Endothelial cell of umbilical vein (primary cell): ENCODE data around the gene HOXA2. TPM values are rescaled to one million over a fixed set of nuclear protein-coding genes. Genes with fewer than 3 reads are reported as not detected.
A peak's percentile ranks its signal among the peaks of the same experiment; 100 is the strongest.

Source experiments
- Bru-seq: library from RNA; stranded (reverse); fragments of 400-500 nt; gene quantifications from one replicate; lab custom pipeline; 2021; lab: Mats Ljungman, UMichigan
- BruChase-seq, 2 experiments: library from RNA; stranded (reverse); fragments of 400-500 nt; gene quantifications; one replicate each; lab custom pipeline; 2021; lab: Mats Ljungman, UMichigan
- BruUV-seq: library from RNA; stranded (reverse); fragments of 400-500 nt; replicated peaks from 2 replicates; lab custom pipeline; 2021; lab: Mats Ljungman, UMichigan
- CTCF ChIA-PET: fragments of 300-600, 350-600 bp; sonication (Branson Sonifier 250); formaldehyde crosslinking; loops from one replicate; lab custom pipeline; 2021; ENCODE audit warnings: antibody characterized with exemption, inconsistent platforms; lab: Charles Lee
- POLR2A ChIA-PET: fragments of 300-600, 350-600 bp; sonication (Branson Sonifier 250); formaldehyde crosslinking; loops from one replicate; lab custom pipeline; 2021; ENCODE audit warnings: antibody characterized with exemption, inconsistent platforms; lab: Charles Lee
- DNase-seq: peaks from one replicate; pipeline ENCODE4 v3.0.0-alpha.2; 2011; ENCODE audit warnings: low read depth, low spot score
- FAIRE-seq: peaks from 2 replicates; lab custom pipeline; 2011; peaks lifted over from hg19 to GRCh38; lab: Jason Lieb, UNC
- H2AFZ ChIP-seq: 2 replicates; pipeline ENCODE4 v1.6.0; 2012; ENCODE audit warnings: low read depth, low read length, control low read depth, inconsistent platforms
- H3K27ac ChIP-seq: 2 replicates; pipeline ENCODE4 v1.5.1; 2011; ENCODE audit warnings: low read depth, mild to moderate bottlenecking, control low read depth, low read length, moderate library complexity; ENCODE audit not compliant: insufficient read depth
- H3K27me3 ChIP-seq, 2 experiments: 2 replicates each; pipeline versions ENCODE4 v1.6.0 to v1.6.1; 2011; ENCODE audit warnings: low read length in 2 of 2, mixed read lengths in 1 of 2; ENCODE audit not compliant: control insufficient read depth in 2 of 2, insufficient read depth in 2 of 2
- H3K36me3 ChIP-seq, 2 experiments: 2 replicates in 1 of 2; 3 replicates in 1 of 2; pipeline ENCODE4 v1.5.1; 2011; ENCODE audit warnings: low read length in 2 of 2, mild to moderate bottlenecking in 1 of 2, moderate library complexity in 1 of 2; ENCODE audit not compliant: control insufficient read depth in 2 of 2, insufficient read depth in 2 of 2; ENCODE audit errors: extremely low read depth in 1 of 2
- H3K4me1 ChIP-seq: 3 replicates; pipeline ENCODE4 v1.5.1; 2011; ENCODE audit warnings: mild to moderate bottlenecking, low read length; ENCODE audit not compliant: control insufficient read depth, insufficient read depth; ENCODE audit errors: extremely low read depth
- H3K4me2 ChIP-seq: 2 replicates; pipeline ENCODE4 v1.6.1; 2011; ENCODE audit warnings: low read length, control low read depth, mixed read lengths; ENCODE audit not compliant: insufficient read depth
- H3K4me3 ChIP-seq, 3 experiments: fragments of 200-600 bp in 1 of 3; sonication (generic), shearing (Covaris generic) in 1 of 3; replicated peaks in 1 of 3; 2 replicates each; pipeline ENCODE4 v1.5.1; 2011 to 2016; ENCODE audit warnings: control low read depth in 3 of 3, low read length in 3 of 3, mild to moderate bottlenecking in 2 of 3, inconsistent platforms in 1 of 3, low read depth in 1 of 3, moderate library complexity in 1 of 3; ENCODE audit not compliant: insufficient read depth in 1 of 3
- H3K79me2 ChIP-seq: 2 replicates; pipeline ENCODE4 v1.6.0; 2012; ENCODE audit warnings: low read length, inconsistent platforms; ENCODE audit not compliant: control insufficient read depth, insufficient read depth
- H3K9ac ChIP-seq: replicated peaks from 2 replicates; pipeline ENCODE3; 2011; ENCODE audit warnings: low read length, control low read depth; ENCODE audit not compliant: insufficient read depth; ENCODE audit errors: extremely low read depth
- H3K9me1 ChIP-seq: replicated peaks from 3 replicates; pipeline ENCODE4 v1.6.0; 2011; ENCODE audit warnings: mild to moderate bottlenecking, low read length; ENCODE audit not compliant: control insufficient read depth, insufficient read depth; ENCODE audit errors: extremely low read depth
- H3K9me3 ChIP-seq: replicated peaks from 2 replicates; pipeline ENCODE4 v1.5.1; 2012; ENCODE audit warnings: low read length, inconsistent platforms; ENCODE audit not compliant: control insufficient read depth, insufficient read depth
- H4K20me1 ChIP-seq: replicated peaks from 2 replicates; pipeline ENCODE3; 2011; ENCODE audit warnings: mild to moderate bottlenecking, low read length; ENCODE audit not compliant: control insufficient read depth, insufficient read depth; ENCODE audit errors: extremely low read depth
- CTCF ChIP-seq, 2 donors: IDR thresholded peaks; 1 replicate in 1 of 2; 2 replicates in 1 of 2; pipeline ENCODE4 v1.5.1; 2011; ENCODE audit warnings: low read length in 2 of 2, mild to moderate bottlenecking in 2 of 2, moderate library complexity in 2 of 2, control low read depth in 1 of 2, inconsistent platforms in 1 of 2, low read depth in 1 of 2; ENCODE audit not compliant: insufficient read depth in 1 of 2; ENCODE audit errors: extremely low read depth in 1 of 2
- EZH2 ChIP-seq: IDR thresholded peaks from 2 replicates; pipeline ENCODE4 v1.6.1; 2012; ENCODE audit warnings: borderline replicate concordance, low read depth, mild to moderate bottlenecking, moderate library complexity, low read length, inconsistent platforms; ENCODE audit not compliant: severe bottlenecking
- FOS ChIP-seq: IDR thresholded peaks from 2 replicates; pipeline ENCODE4 v1.6.1; 2011; ENCODE audit warnings: mild to moderate bottlenecking, low read length, moderate library complexity, borderline replicate concordance; ENCODE audit not compliant: insufficient read depth
- GATA2 ChIP-seq: IDR thresholded peaks from 2 replicates; pipeline ENCODE4 v1.7.0; 2011; ENCODE audit warnings: low read depth, mild to moderate bottlenecking, moderate library complexity, mixed read lengths, low read length; ENCODE audit not compliant: insufficient read length, insufficient read depth
- JUN ChIP-seq: IDR thresholded peaks from 2 replicates; pipeline ENCODE4 v1.6.1; 2011; ENCODE audit warnings: borderline replicate concordance, low read depth; ENCODE audit not compliant: insufficient read length, insufficient read depth
- MAX ChIP-seq: IDR thresholded peaks from 2 replicates; pipeline ENCODE4 v1.6.1; 2011; ENCODE audit not compliant: insufficient read depth, insufficient read length
- MYC ChIP-seq: IDR thresholded peaks from one replicate; pipeline ENCODE4 v1.6.1; 2011; ENCODE audit warnings: mild to moderate bottlenecking, low read depth, low read length
- POLR2A ChIP-seq: IDR thresholded peaks from 2 replicates; pipeline ENCODE4 v1.6.1; 2012; ENCODE audit warnings: low read depth, mild to moderate bottlenecking, control low read depth, low read length
- POLR2AphosphoS5 ChIP-seq: IDR thresholded peaks from 2 replicates; pipeline ENCODE4 v1.6.1; 2012; ENCODE audit warnings: low read depth, mild to moderate bottlenecking, control low read depth, low read length, moderate library complexity; ENCODE audit not compliant: insufficient read depth
- dilution Hi-C: fragments of 300-500 bp; cut with MboI; formaldehyde crosslinking; loops from one replicate; pipeline ENCODE4 v1.15.0; 2019; ENCODE audit warnings: low sequenced_read_pairs; ENCODE audit not compliant: extremely low pct_ligation_motif_present
- intact Hi-C: fragments of 100-400 bp; cut with micrococcal nuclease; formaldehyde crosslinking; loops from one replicate; pipeline ENCODE4 v1.10.0; 2022
- long read RNA-seq: library from polyadenylated mRNA; stranded (forward); transcript quantifications from one replicate; pipeline ENCODE4 v2.0.0, GENCODE V29; 2021
- polyA minus RNA-seq, 3 experiments: library from RNA; depleted of rRNA, polyadenylated mRNA; stranded (reverse); fragments of >200 nt; gene quantifications; 1 replicate in 1 of 3; 2 replicates in 2 of 3; pipeline ENCODE4 v1.2.3, GENCODE V29; 2011
- polyA plus RNA-seq, 4 experiments: library from polyadenylated mRNA; depleted of rRNA in 3 of 4; stranded (reverse) in 3 of 4; unstranded in 1 of 4; fragments of >200 nt; gene quantifications; 2 replicates each; pipeline versions ENCODE4 v1.2.1 to v1.2.3, GENCODE V29; 2011 to 2012; ENCODE audit warnings: missing spikeins in 1 of 4
- total RNA-seq: library from RNA; stranded (reverse); gene quantifications from 2 replicates; pipeline ENCODE4 v1.2.3, GENCODE V29; 2021

Gene HOXA2
- 2.2 and 2.3 TPM in 2 replicates for total RNA-seq
- polyA plus RNA-seq = 1.6 and 1.9 TPM in 2 replicates
- polyA plus RNA-seq (2011; cell fraction: cytosol; rRNA removed) = 1.2 and 1.4 TPM in 2 replicates
- 4.1 and 4.8 TPM in 2 replicates for polyA plus RNA-seq (2011; cell fraction: nucleus; rRNA removed)
- polyA plus RNA-seq (2012) = 1.1 and 2.0 TPM in 2 replicates
- 0.68 and 0.98 TPM in 2 replicates for polyA minus RNA-seq
- not detected for polyA minus RNA-seq (2011; cell fraction: cytosol; rRNA and poly(A)+ RNA removed)
- 2.5 and 3.0 TPM in 2 replicates for polyA minus RNA-seq (2011; cell fraction: nucleus; rRNA and poly(A)+ RNA removed)
- percentile 60 among the genes with signal in this experiment for Bru-seq, nascent RNA
- percentile 46 among the genes with signal in this experiment for BruChase-seq, experiment 1, labeled RNA remaining after a 6-hour chase
- percentile 58 among the genes with signal in this experiment for BruChase-seq, experiment 2, labeled RNA remaining after a 2-hour chase
- long read RNA-seq, partial matches to known transcripts = 0 of 1 reads
- long read RNA-seq, other reads (novel, unspliced or antisense) = 0 of 1 reads

GRCh38 chr7:27102581-27103442 lies at the start of gene HOXA2:
Gene HOXA2, minus strand, starts transcription at chr7:27102683. Its CDS starts 183 bp downstream, at chr7:27102500.
- Histone ChIP-seq H3K27ac (peak within 1 kb of the TSS; percentile 93), H3K27me3 (no peaks in the 10 kb centered on the region)

More at GRCh38 chr7:27102581-27103442, at the start of gene HOXA2:
- H3K4me3 ChIP-seq = peak within 1 kb of the TSS; percentile 35 to 92 (median 45)
- no peak for TF ChIP-seq MAX
- no peak for TF ChIP-seq GATA2
- TF ChIP-seq EZH2 = no peak
- no peak for TF ChIP-seq POLR2AphosphoS5
- no peak for TF ChIP-seq POLR2A
- TF ChIP-seq JUN = no peak
- no peak for TF ChIP-seq MYC
- no peak for TF ChIP-seq FOS
- no peak for TF ChIP-seq CTCF (IDR thresholded peaks at IDR 0.05; ENCODE audit: extremely low read depth in 1 of 2, insufficient read depth in 1 of 2, low read depth in 1 of 2, low read length in 2 of 2)
- peak within 1 kb of the TSS; percentile 71 for H3K9ac ChIP-seq
- DNase-seq (peak; percentile 86), FAIRE-seq (peak; percentile 66)
- H3K4me2 ChIP-seq = peak within 1 kb of the TSS; percentile 74
- BruUV-seq = no TSS peak
- H2AFZ ChIP-seq = peak within 1 kb of the TSS; percentile 6
- dilution Hi-C loops = no loop called here
- CTCF ChIA-PET = no interaction called here
- peaks cover 0 to 3% of the 10 kb centered on the region in 2 experiments for H3K36me3 ChIP-seq
- H3K79me2 ChIP-seq = peaks cover 89% of the 10 kb centered on the region
- no peaks in the 10 kb centered on the region for H4K20me1 ChIP-seq
- H3K4me1 ChIP-seq = peaks cover 90% of the 10 kb centered on the region
- POLR2A ChIA-PET = no interaction called here
- no peaks in the 10 kb centered on the region for H3K9me3 ChIP-seq
- intact Hi-C loops = loop anchor here (2.0 to 5.0 kb wide), 2 partner anchors 62 to 731 kb away; partner anchors contain the start of gene HOXA9
- H3K9me1 ChIP-seq = no peaks in the 10 kb centered on the region
